ENCODE measurements around the gene RPS29. TPM values are rescaled to one million over a fixed set of nuclear protein-coding genes. Genes with fewer than 3 reads are reported as not detected.

RPS29 gene
- total RNA-seq, 4 donors from 2014 or later: 1,423 to 9,553 (median 5,247) TPM

GRCh38 chr14:49579841-49580240, 6.3 kb downstream of the RPS29 start:
- no peak for DNase-seq
- no peaks in the 10 kb centered on the region for H3K9me3 ChIP-seq
- 92% methylated on average over 2 of the region's 2 CpGs for WGBS, 2 donors
- no peak overlapping the region for H3K4me3 ChIP-seq (replicated peaks in 1 of 3)
- peaks cover 9 to 12% of the 10 kb centered on the region in 2 donors for H3K4me1 ChIP-seq
- TF ChIP-seq CTCF (IDR thresholded peaks at IDR 0.05) (no peak), POLR2A (IDR thresholded peaks at IDR 0.05) (no peak)
- no peaks in the 10 kb centered on the region for H3K27me3 ChIP-seq
- peaks cover 8 to 27% of the 10 kb centered on the region in 2 donors for H3K36me3 ChIP-seq
- intact Hi-C loops (cut with DNase I): no loop called here
- no peak overlapping the region for H3K27ac ChIP-seq

- Histone ChIP-seq H3K27ac (no peak overlapping the region), H3K4me3 (replicated peaks in 1 of 3) (no peak overlapping the region), H3K9me3 (no peaks in the 10 kb centered on the region), H3K27me3 (no peaks in the 10 kb centered on the region), H3K4me1 (no peaks in the 10 kb centered on the region), H3K36me3 (peaks cover 0 to 19% of the 10 kb centered on the region in 2 donors)
- DNase-seq: no peak
- TF ChIP-seq CTCF (IDR thresholded peaks at IDR 0.05): no peak
- no peak for TF ChIP-seq POLR2A (IDR thresholded peaks at IDR 0.05)
- intact Hi-C loops (cut with DNase I): no loop called here
- 98 to 100% methylated on average over 1 of the region's 1 CpG for WGBS, 2 donors
Measured at GRCh38 chr14:49578141-49578540, 8.0 kb downstream of the RPS29 start.

- whole genome bisulfite sequencing, 2 donors: 91 to 92% methylated on average over 5 of the region's 5 CpGs
Measured at GRCh38 chr14:49574038-49574437, 12.1 kb downstream of the RPS29 start.

GRCh38 chr14:49569281-49569680, 16.9 kb downstream of the RPS29 start:
- TF ChIP-seq POLR2A (IDR thresholded peaks at IDR 0.05) (no peak), CTCF (IDR thresholded peaks at IDR 0.05) (no peak)
- no peaks in the 10 kb centered on the region for H3K9me3 ChIP-seq
- H3K4me1 ChIP-seq: no peaks in the 10 kb centered on the region
- no peak for DNase-seq
- intact Hi-C loops (cut with DNase I): no loop called here
- no peak overlapping the region for H3K27ac ChIP-seq
- H3K4me3 ChIP-seq (replicated peaks in 1 of 3): no peak overlapping the region
- 95 to 96% methylated on average over 3 of the region's 3 CpGs for WGBS, 2 donors
- no peaks in the 10 kb centered on the region for H3K36me3 ChIP-seq
- H3K27me3 ChIP-seq: no peaks in the 10 kb centered on the region

More at GRCh38 chr14:49574038-49574437, 12.1 kb downstream of the RPS29 start:
- TF ChIP-seq CTCF (IDR thresholded peaks at IDR 0.05) (no peak), POLR2A (IDR thresholded peaks at IDR 0.05) (no peak)
- H3K27ac ChIP-seq: no peak overlapping the region
- no peaks in the 10 kb centered on the region for H3K9me3 ChIP-seq
- no peaks in the 10 kb centered on the region for H3K27me3 ChIP-seq
- H3K4me1 ChIP-seq: no peaks in the 10 kb centered on the region
- intact Hi-C loops (cut with DNase I): no loop called here
- DNase-seq: no peak
- H3K4me3 ChIP-seq (replicated peaks in 1 of 3): no peak overlapping the region
- peaks cover 0 to 10% of the 10 kb centered on the region in 2 donors for H3K36me3 ChIP-seq

GRCh38 chr14:49566714-49567113, 19.5 kb downstream of the RPS29 start:
- H3K9me3 ChIP-seq: no peaks in the 10 kb centered on the region
- no peak overlapping the region for H3K27ac ChIP-seq
- no peak for DNase-seq
- 89 to 92% methylated on average over 12 of the region's 12 CpGs for WGBS, 2 donors
- no peaks in the 10 kb centered on the region for H3K4me1 ChIP-seq
- TF ChIP-seq CTCF (IDR thresholded peaks at IDR 0.05): no peak
- no peak for TF ChIP-seq POLR2A (IDR thresholded peaks at IDR 0.05)
- intact Hi-C loops (cut with DNase I): no loop called here
- H3K4me3 ChIP-seq (replicated peaks in 1 of 3): no peak overlapping the region
- no peaks in the 10 kb centered on the region for H3K36me3 ChIP-seq
- H3K27me3 ChIP-seq: no peaks in the 10 kb centered on the region

Data from thyroid gland (tissue), 4 donors.